ENCODE data around the gene PIEZO2. TPM values are rescaled to one million over a fixed set of nuclear protein-coding genes. Genes with fewer than 3 reads are reported as not detected.

The PIEZO2 gene
- total and polyA plus RNA-seq, 10 donors, result 0.42 to 13.0 (median 8.0) TPM

- DNase-seq, result no peak
- TF ChIP-seq CTCF (IDR thresholded peaks at IDR 0.05 in 8 of 11, conservative IDR thresholded peaks at IDR 0.05 in 3 of 11) (no peak), POLR2A (IDR thresholded peaks at IDR 0.05) (no peak), POLR2AphosphoS5 (IDR thresholded peaks at IDR 0.05) (no peak)
- Histone ChIP-seq H3K27me3 (replicated peaks in 1 of 7) (no peaks in the 10 kb centered on the region), H3K36me3 (no peaks in the 10 kb centered on the region), H3K4me3 (no peak overlapping the region), H3K4me1 (peaks cover 0 to 11% (median 3%) of the 10 kb centered on the region in 6 donors), H3K27ac (no peak overlapping the region), H3K9me3 (no peaks in the 10 kb centered on the region)
- intact Hi-C loops (cut with DNase I; ENCODE audit: low total_unique reads), result no loop called here
- 16 to 28% (median 22%) methylated on average over 5 of the region's 5 CpGs for WGBS, 5 donors
Observed at GRCh38 chr18:11096411-11096810, 53.0 kb downstream of the PIEZO2 start.

- intact Hi-C loops (cut with DNase I; ENCODE audit: low total_unique reads), result no loop called here
- Histone ChIP-seq H3K4me1 (peaks cover 0 to 11% (median 3%) of the 10 kb centered on the region in 6 donors), H3K9me3 (no peaks in the 10 kb centered on the region), H3K27me3 (replicated peaks in 1 of 7) (no peaks in the 10 kb centered on the region), H3K36me3 (no peaks in the 10 kb centered on the region), H3K4me3 (no peak overlapping the region), H3K27ac (no peak overlapping the region)
- TF ChIP-seq POLR2A (IDR thresholded peaks at IDR 0.05), result no peak
- no peak for TF ChIP-seq CTCF (IDR thresholded peaks at IDR 0.05 in 8 of 11, conservative IDR thresholded peaks at IDR 0.05 in 3 of 11)
- no peak for TF ChIP-seq POLR2AphosphoS5 (IDR thresholded peaks at IDR 0.05)
- DNase-seq, result no peak
- 70 to 84% (median 75%) methylated on average over 6 of the region's 6 CpGs for WGBS, 5 donors
Observed at GRCh38 chr18:11095674-11096293, 53.6 kb downstream of the PIEZO2 start.

- H3K36me3 ChIP-seq, result no peaks in the 10 kb centered on the region
- H3K4me1 ChIP-seq, result peaks cover 0 to 14% (median 6%) of the 10 kb centered on the region in 6 donors
- 87 to 96% (median 89%) methylated on average over 5 of the region's 5 CpGs for WGBS, 5 donors
- H3K27me3 ChIP-seq (replicated peaks in 1 of 7), result no peaks in the 10 kb centered on the region
- TF ChIP-seq POLR2AphosphoS5 (IDR thresholded peaks at IDR 0.05) (no peak), POLR2A (IDR thresholded peaks at IDR 0.05) (no peak), CTCF (IDR thresholded peaks at IDR 0.05 in 8 of 11, conservative IDR thresholded peaks at IDR 0.05 in 3 of 11) (no peak)
- no peaks in the 10 kb centered on the region for H3K9me3 ChIP-seq
- no peak overlapping the region for H3K4me3 ChIP-seq
- no peak for DNase-seq
- intact Hi-C loops (cut with DNase I; ENCODE audit: low total_unique reads), result no loop called here
- H3K27ac ChIP-seq, result no peak overlapping the region
Observed at GRCh38 chr18:11095211-11095610, 54.2 kb downstream of the PIEZO2 start.

GRCh38 chr18:11091746-11092145 lies 57.6 kb downstream of the PIEZO2 start:
- Histone ChIP-seq H3K4me1 (peaks cover 0 to 18% (median 9%) of the 10 kb centered on the region in 6 donors), H3K4me3 (no peak overlapping the region), H3K9me3 (no peaks in the 10 kb centered on the region), H3K27me3 (replicated peaks in 1 of 7) (no peaks in the 10 kb centered on the region), H3K27ac (no peak overlapping the region), H3K36me3 (no peaks in the 10 kb centered on the region)
- no peak for DNase-seq
- intact Hi-C loops (cut with DNase I; ENCODE audit: low total_unique reads), result no loop called here
- WGBS, 5 donors, result 63 to 68% (median 66%) methylated on average over 6 of the region's 6 CpGs
- TF ChIP-seq POLR2AphosphoS5 (IDR thresholded peaks at IDR 0.05) (no peak), POLR2A (IDR thresholded peaks at IDR 0.05) (no peak), CTCF (IDR thresholded peaks at IDR 0.05 in 8 of 11, conservative IDR thresholded peaks at IDR 0.05 in 3 of 11) (no peak)

Data from spleen (tissue), 11 donors.